COLO668 (cell line): ENCODE results near the gene TRIM7.

ENCODE experiments used
- DNase-seq: peaks from one replicate; lab custom pipeline; 2025; ENCODE audit not compliant: unreplicated experiment; lab: John Stamatoyannopoulos, UW

TRIM7 gene

DNA sequence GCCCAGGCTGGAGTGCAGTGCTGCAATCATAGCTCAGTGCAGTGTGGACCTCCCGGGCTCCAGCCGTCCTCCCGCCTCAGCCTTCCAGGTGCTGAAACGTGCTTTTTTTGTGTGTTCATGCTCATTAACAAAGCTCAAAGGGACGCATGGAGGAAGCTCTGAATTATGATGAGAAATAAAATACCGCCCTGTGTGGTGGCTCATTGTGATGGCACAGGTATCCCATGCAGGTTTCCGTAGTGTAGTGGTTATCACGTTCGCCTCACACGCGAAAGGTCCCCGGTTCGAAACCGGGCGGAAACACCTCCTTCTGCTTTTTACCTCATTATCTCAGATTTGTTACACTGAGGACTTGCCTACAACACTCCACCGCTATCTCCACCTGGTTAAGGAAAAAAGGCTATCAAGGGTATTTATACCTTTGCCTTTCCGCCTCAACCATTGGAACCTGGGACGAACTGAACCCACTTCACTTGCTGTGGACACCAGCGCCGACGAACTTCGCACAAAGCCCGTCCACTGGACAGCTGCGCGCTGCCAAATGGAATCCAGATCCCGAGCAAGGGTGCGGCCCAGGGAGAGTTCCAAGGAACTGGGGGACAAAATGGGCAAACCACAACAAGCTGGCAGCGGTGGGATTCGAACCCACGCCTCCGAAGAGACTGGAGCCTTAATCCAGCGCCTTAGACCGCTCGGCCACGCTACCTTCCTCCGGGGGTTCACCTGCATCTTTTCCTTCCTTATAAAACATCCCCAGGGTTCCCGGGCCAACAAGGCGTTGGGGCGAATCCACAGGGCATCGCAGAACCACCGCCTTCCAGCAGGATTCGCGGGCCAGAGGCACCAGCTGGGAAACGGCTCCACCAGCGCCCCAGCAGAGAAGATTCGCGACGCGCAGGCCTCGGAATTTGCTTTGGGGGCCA, 31.3 kb downstream of the TRIM7 start:
- DNase-seq = no peak

DNA sequence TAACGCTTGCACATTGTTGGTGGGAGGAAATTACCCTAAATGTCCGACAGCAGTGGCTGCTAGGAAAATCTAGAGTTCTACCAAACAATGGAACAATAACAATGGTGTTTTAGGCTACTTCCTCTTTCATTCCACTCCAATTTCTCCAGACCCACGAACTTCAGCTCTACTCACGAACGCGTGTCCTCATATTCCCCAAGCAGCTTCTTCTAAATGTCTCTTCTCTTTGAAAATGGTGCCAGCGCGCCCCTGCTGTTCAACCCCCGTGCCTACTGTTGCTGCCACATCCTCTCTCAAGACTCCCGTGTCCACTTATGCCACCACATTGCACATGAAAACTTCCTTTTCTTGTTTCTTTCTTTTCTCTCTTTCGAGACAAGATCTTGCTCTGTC, 32.0 kb downstream of the TRIM7 start:
- no peak for DNase-seq

DNA sequence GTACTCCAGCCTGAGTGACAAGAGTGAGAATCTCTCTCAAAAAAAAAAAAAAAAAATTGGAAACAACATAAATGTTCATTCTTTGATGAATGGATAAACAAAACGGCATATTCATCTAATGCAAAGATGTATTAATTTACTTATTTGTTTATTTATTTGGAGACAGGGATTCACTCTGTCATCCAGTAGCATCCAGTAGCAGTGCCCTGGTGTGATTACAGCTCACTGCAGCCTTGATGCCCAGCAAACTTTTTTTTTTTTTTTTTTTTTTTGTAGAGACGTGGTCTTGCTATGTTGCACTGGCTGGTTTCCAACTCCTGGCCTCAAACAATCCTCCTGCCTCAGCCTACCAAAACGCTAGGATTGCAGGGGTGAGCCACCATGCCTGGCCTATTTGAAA, 33.2 kb downstream of the TRIM7 start:
- no peak for DNase-seq

DNA sequence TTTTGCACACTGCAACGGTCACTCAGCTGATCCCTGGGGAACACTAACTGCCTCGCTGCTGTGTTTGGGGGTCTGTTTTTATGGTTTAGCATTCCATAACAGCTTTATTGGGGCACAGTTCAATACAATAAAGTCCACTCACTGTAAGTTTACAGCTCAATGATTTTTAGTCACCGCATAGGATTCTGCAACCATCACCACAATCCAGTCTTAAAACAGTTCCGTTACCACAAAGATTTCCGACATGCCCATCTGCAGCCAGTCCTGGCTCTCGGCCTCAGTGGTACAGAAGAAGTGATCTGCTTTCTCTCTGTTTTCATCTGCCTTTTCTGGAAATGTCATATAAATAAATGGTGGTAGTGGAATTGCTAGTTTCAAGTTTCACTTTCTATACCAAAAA, 34.0 kb downstream of the TRIM7 start:
- DNase-seq = no peak

DNA sequence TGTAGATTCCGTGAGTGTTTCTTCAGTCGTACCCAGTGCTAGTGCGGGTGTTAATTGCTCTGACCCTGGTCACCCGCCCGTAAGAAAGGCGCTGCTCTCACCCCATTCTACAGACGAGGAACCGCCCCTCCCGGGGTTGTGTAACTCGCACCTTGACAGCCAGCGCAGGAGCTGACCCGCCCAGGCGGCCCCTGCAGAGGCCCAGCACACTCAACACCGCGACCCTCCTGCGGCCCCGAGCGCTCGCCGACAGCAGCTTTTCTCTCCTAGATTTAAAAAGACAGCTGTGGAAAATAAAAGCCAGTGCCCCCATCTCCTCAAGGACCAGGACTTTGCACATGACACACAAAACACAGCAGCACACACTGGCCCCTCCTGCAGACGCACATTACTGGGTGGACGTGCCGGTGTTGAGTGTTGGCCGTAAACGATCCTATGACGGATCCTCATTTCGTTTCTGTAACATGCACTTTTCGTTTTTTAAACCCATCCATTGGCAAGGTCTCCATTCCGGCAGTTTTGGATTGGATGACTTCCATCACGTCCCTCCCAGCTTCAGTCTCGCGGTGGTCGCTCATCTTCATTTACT, 34.7 kb downstream of the TRIM7 start:
- DNase-seq = no peak

DNA sequence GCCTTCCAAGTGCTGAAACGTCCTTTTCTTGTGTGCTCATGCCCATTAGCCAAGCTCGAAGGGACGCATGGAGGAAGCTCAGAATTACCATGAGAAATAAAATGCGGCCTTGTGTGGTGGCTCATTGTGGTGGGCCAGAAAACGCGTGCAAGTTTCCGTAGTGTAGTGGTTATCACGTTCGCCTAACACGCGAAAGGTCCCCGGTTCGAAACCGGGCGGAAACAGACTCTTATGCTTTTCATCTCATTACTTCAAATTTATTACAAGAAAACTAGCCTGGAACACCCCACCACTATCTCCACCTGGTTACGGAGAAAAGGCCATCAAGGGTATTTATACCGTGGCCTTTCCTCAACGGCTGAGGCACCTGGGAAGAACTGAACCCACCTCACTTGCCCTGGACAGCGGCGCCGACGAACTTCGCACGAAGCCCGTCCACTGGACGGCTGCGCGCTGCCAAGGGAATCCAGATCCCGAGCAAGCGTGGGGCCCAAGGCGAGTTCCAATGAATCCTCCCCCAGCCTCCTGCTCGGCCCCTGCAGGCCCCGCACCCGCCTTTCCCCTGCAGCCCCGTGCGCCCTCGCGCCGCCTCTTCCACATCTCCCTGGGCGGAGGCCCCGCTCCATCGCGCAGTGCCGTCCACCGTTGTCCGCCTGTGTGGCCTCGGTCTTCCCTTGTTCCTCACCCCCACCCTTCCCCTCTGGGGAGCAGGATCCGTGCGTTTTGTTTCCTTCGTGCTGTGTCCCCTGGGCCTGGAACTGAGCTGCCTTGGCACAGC, 35.3 kb downstream of the TRIM7 start:
- DNase-seq = peak; percentile 22

DNA sequence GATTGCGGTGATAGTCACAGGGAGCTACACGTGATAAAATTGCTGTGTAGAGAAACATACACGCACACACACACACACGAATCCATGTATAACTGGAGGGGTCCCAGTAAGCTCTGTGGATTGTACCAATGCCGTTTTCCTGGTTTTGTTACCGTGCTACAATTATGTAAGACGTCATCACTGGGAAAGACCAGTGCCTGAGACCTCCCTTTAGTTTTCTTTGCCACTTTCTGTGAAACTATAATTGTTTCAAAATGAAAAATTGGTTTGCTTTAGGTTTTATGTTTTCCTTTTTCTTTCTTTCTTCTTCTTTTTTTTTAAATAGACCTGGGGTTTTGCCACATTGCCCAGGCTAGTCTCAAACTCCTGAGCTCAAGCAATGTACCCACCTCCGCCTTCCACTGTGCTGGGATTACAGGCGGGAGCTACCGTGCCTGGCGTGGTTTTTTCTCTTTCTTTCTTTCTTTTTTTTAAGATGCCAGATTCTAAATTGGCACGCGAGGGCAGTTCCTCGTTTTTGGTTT, 36.3 kb downstream of the TRIM7 start:
- no peak for DNase-seq

DNA sequence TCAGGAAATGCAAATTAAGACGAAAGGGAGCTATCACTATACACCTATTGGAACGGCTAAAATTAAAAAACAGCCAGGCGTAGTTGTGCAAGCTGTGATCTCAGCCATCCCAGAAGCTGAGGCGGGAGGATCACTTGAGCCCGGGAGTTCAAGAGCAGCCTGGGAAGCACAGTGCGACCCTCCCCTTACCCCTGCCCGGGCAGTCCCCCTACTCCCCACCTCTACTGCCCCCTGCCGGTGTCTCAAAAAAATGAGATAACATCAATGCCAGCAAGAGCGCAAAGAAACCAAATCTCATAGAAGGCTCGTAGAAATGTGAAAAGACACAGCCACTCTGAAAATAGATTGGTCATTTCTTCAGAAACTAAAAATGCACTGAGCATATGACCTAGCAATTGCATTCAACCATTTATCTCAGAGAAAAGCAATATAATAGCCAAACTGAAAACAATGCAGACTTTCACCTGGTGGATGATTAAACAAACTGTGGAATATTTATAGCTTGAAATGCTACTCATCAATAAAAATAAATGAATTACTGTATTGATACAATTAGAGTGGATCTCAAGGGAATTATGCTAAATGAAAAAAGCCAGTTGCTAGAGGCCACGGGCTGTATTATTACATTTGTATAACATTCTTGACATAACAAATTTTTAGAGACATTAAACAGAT, 37.0 kb downstream of the TRIM7 start:
- DNase-seq = peak; percentile 1

DNA sequence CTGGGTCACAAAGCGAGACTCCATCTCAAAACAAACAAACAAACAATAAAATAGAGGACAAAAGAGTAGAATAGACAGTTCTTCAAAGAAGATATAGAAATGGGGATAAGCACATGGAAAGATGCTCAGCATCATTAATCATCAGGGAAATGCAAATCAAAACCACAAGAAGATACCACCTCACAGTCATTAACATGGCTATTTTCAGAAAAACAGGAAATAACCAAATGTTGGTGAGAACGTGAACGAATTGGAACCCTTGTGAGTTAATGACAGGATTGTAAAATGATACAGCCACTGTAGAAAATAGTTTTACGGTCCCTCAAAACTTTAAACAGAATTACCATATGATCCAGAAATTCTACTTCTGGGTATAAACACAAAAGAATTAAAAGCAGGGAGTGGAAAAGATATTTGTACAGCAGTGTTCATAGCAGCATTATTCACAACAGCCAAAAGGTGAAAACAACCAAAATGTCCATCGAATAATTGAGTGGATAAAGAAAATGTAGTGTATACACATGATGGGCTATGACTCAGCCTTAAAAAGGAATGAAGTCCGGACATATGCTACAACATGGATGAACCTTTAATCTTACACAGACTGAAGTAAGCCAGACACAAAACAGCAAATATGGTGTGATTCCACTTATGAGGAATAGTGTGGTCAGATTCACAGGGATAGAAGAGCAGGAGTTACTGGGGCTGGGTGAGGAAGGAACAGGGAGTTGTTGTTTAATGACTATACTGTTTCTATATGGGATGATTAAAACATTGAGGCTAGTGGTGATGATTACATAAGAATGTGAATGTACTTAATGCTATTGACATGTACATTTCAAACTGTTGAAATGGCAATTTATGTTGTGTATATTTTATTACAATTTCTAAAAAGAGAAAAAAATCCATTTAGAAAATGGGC, 37.9 kb downstream of the TRIM7 start:
- DNase-seq = no peak

DNA sequence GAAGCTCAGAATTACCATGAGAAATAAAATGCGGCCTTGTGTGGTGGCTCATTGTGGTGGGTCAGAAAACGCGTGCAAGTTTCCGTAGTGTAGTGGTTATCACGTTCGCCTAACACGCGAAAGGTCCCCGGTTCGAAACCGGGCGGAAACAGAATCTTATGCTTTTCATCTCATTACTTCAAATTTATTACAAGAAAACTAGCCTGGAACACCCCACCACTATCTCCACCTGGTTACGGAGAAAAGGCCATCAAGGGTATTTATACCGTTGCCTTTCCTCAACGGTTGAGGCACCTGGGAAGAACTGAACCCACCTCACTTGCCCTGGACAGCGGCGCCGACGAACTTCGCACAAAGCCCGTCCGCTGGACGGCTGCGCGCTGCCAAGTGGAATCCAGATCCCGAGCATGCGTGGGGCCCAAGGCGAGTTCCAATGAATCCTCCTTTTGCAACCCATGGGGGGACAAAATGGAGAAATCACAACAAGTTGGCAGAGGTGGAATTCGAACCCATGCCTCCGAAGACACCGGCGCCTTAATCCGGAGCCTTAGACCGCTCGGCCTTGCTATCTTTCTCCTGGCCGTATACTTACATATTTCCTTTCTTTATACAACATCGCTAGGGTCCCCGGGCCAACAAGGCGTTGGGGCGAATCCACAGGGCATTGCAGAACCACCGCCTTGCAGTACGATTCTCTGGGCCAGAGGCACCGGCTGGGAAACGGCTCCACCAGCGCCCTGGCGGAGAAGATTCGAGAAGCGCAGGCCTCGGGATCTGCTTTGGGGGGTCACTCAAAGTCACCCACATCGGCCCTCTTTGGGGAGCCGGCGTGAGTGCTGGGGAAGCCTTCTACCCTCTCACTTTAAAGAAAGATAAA, 40.7 kb downstream of the TRIM7 start:
- DNase-seq = no peak

DNA sequence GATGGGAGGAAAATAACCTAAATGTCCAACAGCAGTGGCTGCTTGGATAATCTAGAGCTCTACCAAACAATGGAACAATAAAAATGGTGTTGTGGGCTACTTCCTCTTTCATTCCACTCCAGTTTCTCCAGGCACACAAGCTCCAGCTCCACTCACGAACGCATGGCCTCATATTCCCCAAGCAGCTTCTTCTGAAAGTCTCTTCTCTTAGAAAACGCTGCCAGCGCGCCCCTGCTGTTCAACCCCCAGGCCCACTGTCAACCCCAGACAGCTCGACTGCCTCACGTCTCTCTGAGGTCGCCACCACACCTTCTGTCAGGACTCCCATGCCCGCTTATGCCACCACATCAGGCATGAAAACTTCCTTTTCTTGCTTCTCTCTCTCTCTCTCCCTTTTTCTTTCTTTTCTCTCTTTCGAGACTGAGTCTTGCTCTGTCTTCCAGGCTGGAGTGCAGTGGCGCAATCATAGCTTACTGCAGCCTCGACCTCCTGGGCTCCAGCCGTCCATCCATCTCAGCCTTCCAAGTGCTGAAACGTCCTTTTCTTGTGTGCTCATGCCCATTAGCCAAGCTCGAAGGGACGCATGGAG, 41.4 kb downstream of the TRIM7 start:
- DNase-seq = no peak

DNA sequence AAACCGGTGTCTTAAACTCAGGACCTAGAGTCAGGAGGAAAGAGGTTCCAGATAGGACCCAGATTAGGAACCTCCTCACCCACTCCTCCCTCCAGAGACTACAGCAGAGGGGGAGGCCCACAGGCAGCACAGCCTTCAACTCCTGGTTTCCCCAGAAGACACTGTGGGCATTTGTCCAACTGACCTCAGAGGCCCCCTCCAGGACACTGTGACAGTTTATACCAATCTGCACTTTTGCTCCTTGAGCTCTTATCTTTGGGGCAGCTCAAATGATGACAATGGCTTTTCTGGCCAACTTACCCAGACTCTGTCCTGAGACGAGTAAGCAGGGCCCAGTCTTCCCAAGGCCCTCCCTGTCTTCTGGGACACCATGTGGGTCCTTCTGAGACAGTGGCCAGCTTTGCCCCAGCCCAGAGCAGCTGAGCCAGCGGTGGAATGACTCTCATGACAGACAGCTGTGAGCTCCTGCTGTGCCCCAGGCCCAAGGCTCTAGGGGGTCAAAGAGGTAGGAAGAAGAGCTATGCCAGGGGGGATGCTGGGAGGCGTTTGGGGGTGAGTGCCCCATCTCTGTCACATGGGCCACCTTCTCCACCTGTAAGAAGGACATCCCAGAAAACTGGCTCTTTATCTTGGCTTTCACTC, 43.3 kb downstream of the TRIM7 start:
- DNase-seq = no peak

DNA sequence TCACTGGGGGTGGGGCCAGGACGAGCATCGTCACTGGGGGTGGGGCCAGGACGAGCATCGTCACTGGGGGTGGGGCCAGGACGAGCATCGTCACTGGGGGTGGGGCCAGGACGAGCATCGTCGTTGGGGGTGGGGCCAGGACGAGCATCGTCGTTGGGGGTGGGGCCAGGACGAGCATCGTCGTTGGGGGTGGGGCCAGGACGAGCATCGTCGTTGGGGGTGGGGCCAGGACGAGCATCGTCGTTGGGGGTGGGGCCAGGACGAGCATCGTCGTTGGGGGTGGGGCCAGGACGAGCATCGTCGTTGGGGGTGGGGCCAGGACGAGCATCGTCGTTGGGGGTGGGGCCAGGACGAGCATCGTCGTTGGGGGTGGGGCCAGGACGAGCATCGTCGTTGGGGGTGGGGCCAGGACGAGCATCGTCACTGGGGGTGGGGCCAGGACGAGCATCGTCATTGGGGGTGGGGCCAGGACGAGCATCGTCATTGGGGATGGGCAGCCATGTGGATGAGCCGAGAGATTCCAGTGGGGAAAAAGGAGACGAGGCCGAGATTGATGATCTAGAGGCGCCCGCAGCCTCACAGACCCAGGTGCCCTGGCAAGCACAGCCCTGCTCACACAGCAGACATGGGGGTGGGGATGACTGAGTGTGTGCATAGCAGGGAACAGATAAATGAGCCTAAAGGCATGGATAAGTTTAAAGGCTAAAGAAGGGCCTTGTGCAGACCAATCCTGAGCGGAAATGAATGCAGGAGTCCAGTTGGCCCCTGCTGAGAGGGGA, 44.1 kb downstream of the TRIM7 start:
- DNase-seq = peak; percentile 0

DNA sequence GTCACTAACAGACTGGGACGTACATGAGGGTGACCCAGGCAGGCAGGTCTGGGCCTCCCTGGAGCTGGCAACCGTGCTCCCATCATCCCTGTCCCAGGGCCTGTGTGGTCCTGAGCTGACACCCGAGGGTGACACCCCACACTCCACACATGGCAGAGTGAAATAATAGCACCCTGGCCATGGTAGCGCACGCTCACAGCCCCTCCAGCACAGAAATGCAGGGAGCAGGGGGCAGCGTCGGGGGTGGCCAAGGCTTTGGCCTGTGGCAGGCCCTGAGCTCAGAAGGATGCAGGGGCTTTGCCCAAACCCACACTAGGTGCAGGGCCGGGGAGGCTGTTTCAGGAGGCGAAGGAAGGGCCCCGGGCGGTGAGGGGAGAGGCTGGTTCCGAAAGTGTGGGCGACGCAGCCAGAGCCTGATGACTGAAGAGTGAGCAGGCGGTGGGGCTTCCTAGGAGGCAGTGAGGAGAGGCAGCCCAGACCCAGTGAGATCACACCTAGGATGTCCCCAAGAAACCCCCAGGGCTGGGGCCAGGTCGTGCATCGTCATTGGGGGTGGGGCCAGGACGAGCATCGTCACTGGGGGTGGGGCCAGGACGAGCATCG, 44.7 kb downstream of the TRIM7 start:
- peak; percentile 9 for DNase-seq

DNA sequence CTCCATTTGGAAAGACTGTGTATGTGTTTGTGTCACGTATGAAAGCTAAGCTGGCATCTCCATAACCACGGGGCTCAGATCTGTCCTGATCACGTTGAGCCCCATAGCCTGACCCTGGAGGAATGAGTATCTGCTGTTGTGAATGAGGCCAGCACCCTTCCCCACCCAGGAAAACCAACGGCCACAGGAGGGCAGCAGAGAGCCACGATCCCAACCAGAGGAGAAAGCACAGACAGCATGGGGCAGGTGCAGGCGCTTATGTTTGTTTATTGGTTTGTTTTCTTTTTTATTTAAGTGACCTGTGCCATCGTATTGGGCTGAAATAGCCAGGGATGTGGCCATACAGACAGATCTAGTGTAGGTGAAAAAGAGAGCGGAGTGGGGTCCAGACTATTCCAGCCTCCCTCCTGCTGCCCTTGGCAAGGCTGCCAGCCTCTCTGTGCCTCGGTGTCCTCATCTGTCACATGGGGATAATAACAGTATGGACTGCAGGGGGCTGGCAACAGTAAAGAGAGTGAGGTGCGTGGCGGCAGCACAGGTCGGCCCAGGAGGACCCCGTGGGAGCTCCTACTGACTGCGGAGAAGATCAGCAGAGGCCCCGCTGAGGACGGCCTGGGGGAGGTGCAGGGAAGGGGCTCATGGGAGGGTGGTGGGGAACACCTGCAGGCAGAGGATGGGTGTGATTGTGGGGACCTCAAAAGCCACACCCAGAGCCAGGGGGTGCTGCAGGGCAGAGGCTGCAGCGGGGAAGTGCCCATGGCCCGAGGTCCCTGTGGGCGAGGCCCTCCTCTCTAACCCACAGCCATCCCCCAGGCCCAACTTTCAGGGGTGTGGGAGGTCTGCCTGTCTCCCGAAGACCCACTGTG, 45.5 kb downstream of the TRIM7 start:
- DNase-seq = peak; percentile 80

DNA sequence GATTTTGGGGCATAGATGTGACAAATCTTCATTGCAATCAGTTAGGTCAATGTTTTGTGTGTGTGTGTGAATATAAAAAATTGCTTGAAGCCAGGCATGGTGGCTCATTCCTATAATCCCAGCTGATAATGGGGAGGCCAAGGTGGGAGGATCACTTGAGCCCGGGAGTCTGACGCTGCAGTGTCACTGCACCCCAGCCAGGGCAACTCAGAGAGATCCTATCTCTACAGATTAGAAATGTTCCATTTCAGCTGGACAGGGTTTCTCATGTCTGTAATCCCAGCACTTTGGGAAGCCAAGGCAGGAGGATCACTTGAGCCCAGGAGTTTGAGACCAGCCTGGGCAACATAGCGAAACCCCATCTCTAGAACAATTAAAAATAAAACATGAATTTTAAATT, 46.1 kb downstream of the TRIM7 start:
- no peak for DNase-seq
